Astrocyte (in vitro differentiated cells and primary cell): ENCODE data around the gene DIAPH2. TPM values are rescaled to one million over a fixed set of nuclear protein-coding genes. Genes with fewer than 3 reads are reported as not detected.

Source experiments
- DNase-seq: peaks from one replicate; pipeline ENCODE4 v3.0.0-alpha.2; 2010; ENCODE audit warnings: low read depth
- FAIRE-seq: peaks from 2 replicates; lab custom pipeline; 2011; peaks lifted over from hg19 to GRCh38; lab: Jason Lieb, UNC
- H2AFZ ChIP-seq: 2 replicates; pipeline ENCODE4 v1.6.0; 2012; ENCODE audit warnings: low read depth, low read length, inconsistent platforms
- H3K27ac ChIP-seq: 2 replicates; pipeline ENCODE4 v1.5.1; 2011; ENCODE audit warnings: low read depth, low read length, inconsistent platforms
- H3K27me3 ChIP-seq: 2 replicates; pipeline ENCODE4 v1.6.0; 2011; ENCODE audit warnings: low read length, inconsistent platforms; ENCODE audit not compliant: insufficient read depth
- H3K36me3 ChIP-seq: 2 replicates; pipeline ENCODE4 v1.5.1; 2011; ENCODE audit warnings: low read length, inconsistent platforms; ENCODE audit not compliant: insufficient read depth
- H3K4me1 ChIP-seq: 2 replicates; pipeline ENCODE4 v1.5.1; 2011; ENCODE audit warnings: low read length, inconsistent platforms; ENCODE audit not compliant: insufficient read depth
- H3K4me2 ChIP-seq: 2 replicates; pipeline ENCODE4 v1.6.0; 2012; ENCODE audit warnings: low read length, inconsistent platforms
- H3K4me3 ChIP-seq: 2 replicates; pipeline ENCODE4 v1.5.1; 2011; ENCODE audit warnings: low read depth, mild to moderate bottlenecking, low read length, inconsistent platforms; ENCODE audit not compliant: insufficient read depth
- H3K79me2 ChIP-seq: 2 replicates; pipeline ENCODE4 v1.6.0; 2012; ENCODE audit warnings: mild to moderate bottlenecking, low read length, inconsistent platforms; ENCODE audit not compliant: insufficient read depth
- H3K9ac ChIP-seq: 2 replicates; pipeline ENCODE4 v1.6.0; 2012; ENCODE audit warnings: mild to moderate bottlenecking, low read length, inconsistent platforms
- H3K9me3 ChIP-seq: 2 replicates; pipeline ENCODE4 v1.5.1; 2012; ENCODE audit warnings: low read depth, mild to moderate bottlenecking, low read length, inconsistent platforms; ENCODE audit not compliant: insufficient read depth
- H4K20me1 ChIP-seq: 2 replicates; pipeline ENCODE4 v1.6.0; 2012; ENCODE audit warnings: low read length, inconsistent platforms; ENCODE audit not compliant: insufficient read depth
- H3K27ac Mint-ChIP-seq: one replicate; pipeline ENCODE4 v1.8.0; 2021; ENCODE audit warnings: mild to moderate bottlenecking, mixed read lengths; ENCODE audit not compliant: unreplicated experiment
- H3K27me3 Mint-ChIP-seq: one replicate; pipeline ENCODE4 v1.8.0; 2021; ENCODE audit warnings: low read depth, mixed read lengths; ENCODE audit not compliant: unreplicated experiment
- H3K36me3 Mint-ChIP-seq: one replicate; pipeline ENCODE4 v1.8.0; 2021; ENCODE audit warnings: low read depth, mixed read lengths; ENCODE audit not compliant: unreplicated experiment
- H3K4me1 Mint-ChIP-seq: one replicate; pipeline ENCODE4 v1.8.0; 2021; ENCODE audit warnings: low read depth, mixed read lengths; ENCODE audit not compliant: unreplicated experiment
- H3K4me3 Mint-ChIP-seq: one replicate; pipeline ENCODE4 v1.8.0; 2021; ENCODE audit warnings: mild to moderate bottlenecking, moderate library complexity, mixed read lengths; ENCODE audit not compliant: unreplicated experiment
- H3K9me3 Mint-ChIP-seq: one replicate; pipeline ENCODE4 v1.8.0; 2021; ENCODE audit warnings: mild to moderate bottlenecking, mixed read lengths; ENCODE audit not compliant: unreplicated experiment
- CTCF ChIP-seq: IDR thresholded peaks from 2 replicates; pipeline ENCODE4 v1.5.1; 2011; ENCODE audit warnings: low read depth, mild to moderate bottlenecking, inconsistent platforms, low read length, moderate library complexity; ENCODE audit not compliant: insufficient read depth
- EZH2 ChIP-seq: IDR thresholded peaks from 2 replicates; pipeline ENCODE4 v1.6.1; 2012; ENCODE audit warnings: mild to moderate bottlenecking, low read length, inconsistent platforms; ENCODE audit not compliant: insufficient read depth
- total RNA-seq: library from RNA; stranded (reverse); gene quantifications from 2 replicates; pipeline ENCODE4 v1.2.1, GENCODE V29; 2021

DIAPH2 gene
- total RNA-seq, 1 donor from 2014 or later: 9.8 TPM

- H3K27ac ChIP-seq: no peak overlapping the region
- no peak overlapping the region for H3K4me3 Mint-ChIP-seq
- H3K79me2 ChIP-seq: no peaks in the 10 kb centered on the region
- no peaks in the 10 kb centered on the region for H3K27me3 ChIP-seq
- H4K20me1 ChIP-seq: no peaks in the 10 kb centered on the region
- H3K4me1 Mint-ChIP-seq: peaks cover 2% of the 10 kb centered on the region
- H3K36me3 ChIP-seq: no peaks in the 10 kb centered on the region
- TF ChIP-seq EZH2 (no peak), CTCF (no peak)
- no peaks in the 10 kb centered on the region for H3K4me1 ChIP-seq
- no peak overlapping the region for H3K27ac Mint-ChIP-seq
- no peak overlapping the region for H3K4me3 ChIP-seq
- no peaks in the 10 kb centered on the region for H3K9me3 ChIP-seq
- DNase-seq: no peak
- H3K36me3 Mint-ChIP-seq: no peaks in the 10 kb centered on the region
- H3K9me3 Mint-ChIP-seq: no peaks in the 10 kb centered on the region
- H3K4me2 ChIP-seq: no peak overlapping the region
- H3K27me3 Mint-ChIP-seq: no peaks in the 10 kb centered on the region
- H2AFZ ChIP-seq: no peak overlapping the region
- peak; percentile 93 for FAIRE-seq
- no peak overlapping the region for H3K9ac ChIP-seq
Measured at GRCh38 chrX:97026406-97026805, 341.8 kb downstream of the DIAPH2 start.

- H3K79me2 ChIP-seq: no peaks in the 10 kb centered on the region
- peak; percentile 34 for DNase-seq
- no peak overlapping the region for H3K27ac ChIP-seq
- Mint-ChIP-seq H3K27ac (no peak overlapping the region), H3K4me3 (no peak overlapping the region), H3K36me3 (no peaks in the 10 kb centered on the region), H3K4me1 (peaks cover 2% of the 10 kb centered on the region), H3K27me3 (no peaks in the 10 kb centered on the region), H3K9me3 (no peaks in the 10 kb centered on the region)
- no peaks in the 10 kb centered on the region for H3K4me1 ChIP-seq
- no peak overlapping the region for H3K4me3 ChIP-seq
- H3K27me3 ChIP-seq: no peaks in the 10 kb centered on the region
- no peaks in the 10 kb centered on the region for H3K9me3 ChIP-seq
- FAIRE-seq: peak; percentile 73
- no peak for TF ChIP-seq CTCF
- no peak for TF ChIP-seq EZH2
- no peak overlapping the region for H3K4me2 ChIP-seq
- H3K36me3 ChIP-seq: no peaks in the 10 kb centered on the region
- no peak overlapping the region for H2AFZ ChIP-seq
- no peak overlapping the region for H3K9ac ChIP-seq
- H4K20me1 ChIP-seq: no peaks in the 10 kb centered on the region
Measured at GRCh38 chrX:97027384-97027922, 342.8 kb downstream of the DIAPH2 start.

GRCh38 chrX:97030463-97030862 lies 345.8 kb downstream of the DIAPH2 start:
- no peak for TF ChIP-seq CTCF
- TF ChIP-seq EZH2: no peak
- no peak overlapping the region for H3K4me3 ChIP-seq
- H3K27me3 Mint-ChIP-seq: no peaks in the 10 kb centered on the region
- H3K4me2 ChIP-seq: no peak overlapping the region
- H3K9me3 ChIP-seq: no peaks in the 10 kb centered on the region
- H4K20me1 ChIP-seq: no peaks in the 10 kb centered on the region
- no peaks in the 10 kb centered on the region for H3K36me3 ChIP-seq
- DNase-seq (no peak), FAIRE-seq (no peak)
- H3K27ac Mint-ChIP-seq: no peak overlapping the region
- H3K4me1 ChIP-seq: no peaks in the 10 kb centered on the region
- H3K4me1 Mint-ChIP-seq: peaks cover 2% of the 10 kb centered on the region
- H3K9me3 Mint-ChIP-seq: no peaks in the 10 kb centered on the region
- H2AFZ ChIP-seq: no peak overlapping the region
- H3K27me3 ChIP-seq: no peaks in the 10 kb centered on the region
- H3K79me2 ChIP-seq: no peaks in the 10 kb centered on the region
- H3K36me3 Mint-ChIP-seq: no peaks in the 10 kb centered on the region
- no peak overlapping the region for H3K4me3 Mint-ChIP-seq
- no peak overlapping the region for H3K9ac ChIP-seq
- H3K27ac ChIP-seq: no peak overlapping the region
